Panc1 (cell line): Measurements from ENCODE around the gene ANO1. TPM values are rescaled to one million over a fixed set of nuclear protein-coding genes. Genes with fewer than 3 reads are reported as not detected.
A peak's percentile ranks its signal among the peaks of the same experiment; 100 is the strongest.
"Not testable (repeated sequence)": the region's sequence is repeated elsewhere in the genome, so short reads cannot be mapped to it uniquely, and the experiment has no call there.

Source experiments
- ATAC-seq: fragments of 200-7000 bp; cut with Tn5 transposase; 2 replicates; pipeline ENCODE4 v1.9.1; 2020; ENCODE audit warnings: mild to moderate bottlenecking, moderate library complexity
- BruUV-seq: library from RNA; stranded (reverse); fragments of 400-500 nt; replicated peaks from 2 replicates; lab custom pipeline; 2021; lab: Mats Ljungman, UMichigan
- CTCF ChIA-PET: fragments of 300-600 bp; sonication (Branson Sonifier 250); formaldehyde crosslinking; loops from one replicate; lab custom pipeline; 2022; ENCODE audit warnings: antibody characterized with exemption; lab: Charles Lee
- POLR2A ChIA-PET: fragments of 300-600 bp; sonication (Branson Sonifier 250); formaldehyde crosslinking; loops from one replicate; lab custom pipeline; 2022; ENCODE audit warnings: antibody characterized with exemption; lab: Charles Lee
- DNase-seq: peaks from one replicate; pipeline ENCODE4 v3.0.0-alpha.2; 2010; ENCODE audit warnings: low read depth, low spot score
- H3K27ac ChIP-seq: 2 replicates; pipeline ENCODE4 v1.5.1; 2011; ENCODE audit warnings: mild to moderate bottlenecking, low read length, inconsistent platforms
- H3K27me3 ChIP-seq: fragments of 200-500 bp; sonication (Bioruptor generic); 2 replicates; pipeline ENCODE4 v1.6.0; 2014; ENCODE audit warnings: low read length, inconsistent platforms; ENCODE audit not compliant: control insufficient read depth, insufficient read depth
- H3K36me3 ChIP-seq: fragments of 200-500 bp; sonication (Bioruptor generic); 2 replicates; pipeline ENCODE4 v1.5.1; 2014; ENCODE audit warnings: inconsistent platforms, mild to moderate bottlenecking, low read length, moderate library complexity; ENCODE audit not compliant: control insufficient read depth, insufficient read depth
- H3K4me1 ChIP-seq: 2 replicates; pipeline ENCODE4 v1.5.1; 2011; ENCODE audit warnings: inconsistent platforms, mild to moderate bottlenecking, low read length, moderate library complexity; ENCODE audit not compliant: control insufficient read depth, insufficient read depth
- H3K4me3 ChIP-seq, 2 experiments: 2 replicates each; pipeline ENCODE4 v1.5.1; 2011 to 2012; ENCODE audit warnings: low read depth in 2 of 2, low read length in 2 of 2, mild to moderate bottlenecking in 2 of 2, inconsistent platforms in 1 of 2, moderate library complexity in 1 of 2
- H3K9me3 ChIP-seq: fragments of 200-500 bp; sonication (Bioruptor generic); 2 replicates; pipeline ENCODE4 v1.5.1; 2014; ENCODE audit warnings: low read depth, mild to moderate bottlenecking, inconsistent platforms, low read length, moderate library complexity; ENCODE audit not compliant: control insufficient read depth, insufficient read depth
- CTCF ChIP-seq: fragments of 450-650 bp; IDR thresholded peaks from 2 replicates; pipeline ENCODE4 v1.5.1; 2017; ENCODE audit warnings: mild to moderate bottlenecking
- POLR2AphosphoS5 ChIP-seq: IDR thresholded peaks from 2 replicates; pipeline ENCODE4 v1.6.1; 2012; ENCODE audit warnings: mild to moderate bottlenecking, low read depth, low read length, moderate library complexity
- REST ChIP-seq, 2 experiments: IDR thresholded peaks; 2 replicates each; pipeline ENCODE4 v1.6.1; 2011 to 2012; ENCODE audit warnings: low read depth in 2 of 2, control low read depth in 1 of 2, low read length in 1 of 2, mild to moderate bottlenecking in 1 of 2, moderate library complexity in 1 of 2; ENCODE audit not compliant: insufficient read depth in 1 of 2
- SIN3A ChIP-seq: IDR thresholded peaks from 2 replicates; pipeline ENCODE4 v1.6.1; 2012; ENCODE audit warnings: low read depth, mild to moderate bottlenecking, low read length, moderate library complexity, borderline replicate concordance; ENCODE audit not compliant: insufficient read depth
- TCF7L2 ChIP-seq: IDR thresholded peaks from 2 replicates; pipeline ENCODE4 v1.6.1; 2011; ENCODE audit warnings: mild to moderate bottlenecking, low read depth, low read length, inconsistent platforms
- in situ Hi-C: cut with HindIII; loops from 2 replicates; pipeline ENCODE4 v1.10.0; 2016; ENCODE audit warnings: low sequenced_read_pairs, low pct_unique_long_range_greater_than_20kb
- intact Hi-C: fragments of 100-400 bp; cut with micrococcal nuclease; formaldehyde crosslinking; loops from one replicate; pipeline ENCODE4 v1.10.0; 2022; ENCODE audit not compliant: unreplicated experiment
- total RNA-seq: library from RNA; stranded (reverse); gene quantifications from one replicate; pipeline ENCODE4 v1.2.1, GENCODE V29; 2021; ENCODE audit not compliant: unreplicated experiment

ANO1 gene
- total RNA-seq, 1 experiment from 2014 or later: 2.3 TPM

GRCh38 chr11:70034740-70035365 is 43.3 kb upstream of the ANO1 start:
- Histone ChIP-seq H3K36me3 (no peaks in the 10 kb centered on the region), H3K4me1 (no peaks in the 10 kb centered on the region), H3K4me3 (no peak overlapping the region), H3K27ac (no peak overlapping the region), H3K9me3 (no peaks in the 10 kb centered on the region), H3K27me3 (no peaks in the 10 kb centered on the region; the same call in 1 of the 2 replicates)
- DNase-seq (no peak), ATAC-seq (0 out of 2 replicates have a peak, but pooled peaks have one; percentile 34)
- in situ Hi-C loops: no loop called here
- TF ChIP-seq REST (IDR thresholded peaks at IDR 0.05; ENCODE audit: insufficient read depth in 1 of 2, low read depth in 2 of 2, low read length in 1 of 2) (no peak), SIN3A (no peak), POLR2AphosphoS5 (no peak)
- POLR2A ChIA-PET: no interaction called here
- BruUV-seq: no TSS peak
- CTCF ChIA-PET: no interaction called here
- intact Hi-C loops: no loop called here

- ATAC-seq, H3K27me3 ChIP-seq, in situ Hi-C loops, POLR2A ChIA-PET, H3K27ac ChIP-seq, H3K4me1 ChIP-seq, H3K36me3 ChIP-seq, CTCF ChIA-PET, DNase-seq, BruUV-seq, intact Hi-C loops, H3K4me3 ChIP-seq, H3K9me3 ChIP-seq: not testable (repeated sequence)
Measured at GRCh38 chr11:70035665-70036064, 42.5 kb upstream of the ANO1 start.

DNA sequence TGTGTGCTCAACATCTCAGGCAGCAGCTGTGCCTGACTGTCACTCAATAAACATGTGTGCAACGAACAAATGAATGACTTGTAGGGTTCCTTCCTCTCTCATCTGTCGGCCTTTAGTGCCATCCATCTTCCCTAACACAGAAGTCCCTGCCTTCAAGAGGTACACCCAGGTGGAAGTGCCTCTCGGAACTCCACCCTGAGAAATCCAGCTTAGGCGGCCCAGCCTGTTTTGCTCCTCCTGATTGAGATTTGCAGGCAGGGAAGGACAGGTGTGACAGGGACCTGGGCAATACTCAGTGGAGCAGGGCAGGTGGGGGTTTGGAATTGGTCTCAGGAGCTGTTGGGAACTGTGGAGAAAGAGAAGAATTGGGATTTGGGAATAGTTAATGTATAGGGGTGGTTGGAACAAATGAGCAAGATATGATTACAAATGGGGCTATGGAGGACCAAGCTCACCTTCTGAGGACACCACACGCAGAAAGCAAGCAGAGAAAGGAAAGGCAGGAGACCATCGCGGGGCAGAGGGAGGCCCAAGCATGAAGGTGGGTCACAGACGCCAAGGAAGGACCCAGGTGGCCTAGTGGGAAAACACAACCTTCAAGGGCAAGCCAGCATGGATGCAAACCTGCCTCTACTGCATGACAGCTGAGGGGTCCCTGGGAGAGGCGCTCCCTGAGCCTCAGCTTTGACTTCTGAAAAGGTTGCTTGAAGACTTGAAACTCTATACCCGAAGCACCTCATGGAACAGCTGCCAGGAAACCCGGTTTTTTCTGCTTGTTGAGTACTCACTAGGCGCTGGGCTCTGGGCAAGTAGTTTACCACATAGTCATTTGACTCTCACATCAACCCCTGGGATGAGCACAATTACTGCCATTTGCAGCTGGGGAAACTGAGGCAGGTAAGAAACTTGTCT is 40.9 kb upstream of the ANO1 start:
- BruUV-seq: no TSS peak
- no peaks in the 10 kb centered on the region for H3K36me3 ChIP-seq
- CTCF ChIA-PET: no interaction called here
- no peak overlapping the region for H3K27ac ChIP-seq
- H3K4me1 ChIP-seq: no peaks in the 10 kb centered on the region
- POLR2A ChIA-PET: no interaction called here
- no peak for DNase-seq
- TF ChIP-seq CTCF (no peak), SIN3A (no peak), REST (IDR thresholded peaks at IDR 0.05; ENCODE audit: insufficient read depth in 1 of 2, low read depth in 2 of 2, low read length in 1 of 2) (no peak), POLR2AphosphoS5 (no peak), TCF7L2 (no peak)
- no peak for ATAC-seq
- H3K27me3 ChIP-seq: no peaks in the 10 kb centered on the region; the same call in 1 of the 2 replicates
- no peak overlapping the region for H3K4me3 ChIP-seq
- intact Hi-C loops: no loop called here
- H3K9me3 ChIP-seq: no peaks in the 10 kb centered on the region
- in situ Hi-C loops: no loop called here
